Fibroblast of skin of scalp (primary cell): ENCODE measurements around the gene STX16.
"Not testable (repeated sequence)": the region's sequence is repeated elsewhere in the genome, so short reads cannot be mapped to it uniquely, and the experiment has no call there.

Experiments used
- DNase-seq: peaks from one replicate; pipeline ENCODE4 v3.0.0-alpha.2; 2013

Gene STX16

DNA sequence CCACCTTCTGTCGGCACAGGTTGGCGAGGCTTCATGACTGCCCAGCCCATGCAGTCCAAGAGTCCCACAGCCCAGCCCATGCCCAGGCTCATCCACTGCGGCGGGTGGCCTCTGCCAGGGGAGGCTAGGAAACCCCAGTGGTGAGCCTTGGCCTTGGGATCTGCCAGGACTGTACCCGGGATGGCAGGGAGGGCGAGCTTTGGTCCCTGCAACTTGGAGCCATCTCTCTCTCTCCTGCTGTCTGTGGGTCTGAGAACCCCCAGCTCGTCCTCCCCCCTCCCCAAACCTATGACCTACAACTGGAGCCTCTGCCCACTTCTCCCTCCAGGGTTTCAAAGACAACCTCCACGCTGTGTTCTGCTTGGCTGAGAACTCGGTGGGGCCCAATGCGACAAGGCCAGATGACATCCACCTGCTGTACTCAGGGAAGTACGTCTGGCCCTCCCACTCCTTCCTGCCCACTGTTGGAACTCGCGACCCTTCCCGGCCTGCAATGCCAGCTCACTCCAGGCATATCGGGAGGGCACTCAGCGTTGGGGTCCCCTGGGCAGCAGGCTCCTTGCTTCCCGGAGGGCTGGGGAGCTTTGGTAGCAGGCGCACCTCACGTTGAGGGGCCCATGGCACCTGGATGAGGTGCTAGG is 61.2 kb downstream of the STX16 start:
- DNase-seq: no peak

DNA sequence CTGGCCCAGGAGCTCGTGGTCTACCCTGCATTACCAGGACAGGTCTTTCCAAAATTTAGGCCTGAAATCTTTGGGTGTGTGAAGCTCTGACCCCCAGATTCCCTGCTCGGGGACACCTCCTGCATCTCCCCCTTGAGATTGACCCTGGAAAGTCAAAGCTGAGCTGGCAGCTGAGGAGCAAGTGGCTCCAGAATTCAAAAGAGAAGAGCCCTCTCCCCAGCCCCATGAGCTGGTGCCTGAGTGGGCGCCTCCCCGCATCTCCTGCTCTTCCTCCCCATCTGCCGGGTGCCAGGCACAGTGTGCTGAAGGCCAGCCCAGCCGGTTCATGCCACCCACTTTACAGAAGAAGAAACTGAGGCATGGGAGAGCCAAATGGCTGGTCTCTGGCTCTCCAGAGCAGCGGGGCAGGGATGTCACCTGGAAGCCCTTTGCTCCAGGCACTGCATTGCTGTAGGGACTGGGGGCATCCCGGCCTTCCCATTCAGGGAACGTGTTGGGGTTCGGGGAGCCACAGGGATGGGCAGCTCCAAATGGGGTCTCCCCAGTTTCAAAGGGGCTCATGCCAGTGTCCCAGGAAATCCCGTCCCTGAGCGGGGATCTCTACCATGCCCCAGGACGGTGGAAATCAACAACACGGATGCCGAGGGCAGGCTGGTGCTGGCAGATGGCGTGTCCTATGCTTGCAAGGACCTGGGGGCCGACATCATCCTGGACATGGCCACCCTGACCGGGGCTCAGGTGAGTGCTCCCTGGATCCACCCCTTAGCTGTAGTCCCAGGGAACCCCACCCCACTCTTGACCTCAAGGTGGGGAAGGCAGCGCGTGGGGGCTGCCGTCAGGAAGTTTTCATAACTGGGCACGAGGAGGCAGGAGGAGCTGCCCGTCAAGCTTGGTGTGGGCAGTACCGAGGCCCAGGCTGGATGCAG is 62.0 kb downstream of the STX16 start:
- DNase-seq: no peak

DNA sequence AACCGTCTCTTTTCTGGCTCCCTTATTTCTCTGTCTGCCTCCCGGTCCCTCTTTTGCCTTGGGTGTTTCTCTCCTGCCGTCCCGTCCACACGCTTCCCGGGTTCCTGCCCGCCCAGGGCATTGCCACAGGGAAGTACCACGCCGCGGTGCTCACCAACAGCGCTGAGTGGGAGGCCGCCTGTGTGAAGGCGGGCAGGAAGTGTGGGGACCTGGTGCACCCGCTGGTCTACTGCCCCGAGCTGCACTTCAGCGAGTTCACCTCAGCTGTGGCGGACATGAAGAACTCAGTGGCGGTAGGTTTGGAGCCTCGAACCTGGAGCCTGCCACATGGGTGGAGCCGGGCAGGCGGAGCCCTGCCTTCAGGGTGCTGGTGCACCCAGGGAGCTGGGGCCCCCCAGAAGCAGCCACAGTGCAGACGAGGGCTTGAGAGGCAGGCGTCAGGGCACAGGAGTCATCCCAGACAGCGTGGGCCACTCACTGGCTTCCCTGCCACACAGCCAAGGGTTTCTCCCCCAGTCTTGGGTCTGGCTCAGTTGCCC is 62.8 kb downstream of the STX16 start:
- no peak for DNase-seq

DNA sequence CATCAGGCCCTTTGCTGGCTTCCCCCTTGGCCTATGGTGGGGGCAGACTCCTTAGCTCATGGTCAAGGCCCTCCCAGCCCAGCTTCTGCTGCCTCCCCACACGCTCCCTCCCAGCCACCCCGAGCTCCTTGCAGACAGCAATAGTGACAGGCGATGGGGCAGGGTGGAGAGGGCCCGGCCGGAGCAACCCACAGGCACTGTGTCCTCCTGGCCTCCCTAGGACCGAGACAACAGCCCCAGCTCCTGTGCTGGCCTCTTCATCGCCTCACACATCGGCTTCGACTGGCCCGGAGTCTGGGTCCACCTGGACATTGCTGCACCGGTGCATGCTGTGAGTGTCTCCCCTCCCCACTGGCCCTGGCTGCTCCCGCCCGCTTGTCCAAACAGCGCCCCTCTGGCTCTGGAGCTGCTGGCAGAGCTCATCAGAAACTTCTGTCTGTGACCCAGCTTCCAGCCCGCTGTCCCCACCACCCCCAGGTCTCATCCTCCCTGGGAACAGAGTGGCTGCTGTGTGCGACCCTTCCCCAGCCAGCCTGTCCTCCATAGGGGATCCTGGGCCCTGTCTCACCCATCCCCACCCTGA is 63.3 kb downstream of the STX16 start:
- no peak for DNase-seq

DNA sequence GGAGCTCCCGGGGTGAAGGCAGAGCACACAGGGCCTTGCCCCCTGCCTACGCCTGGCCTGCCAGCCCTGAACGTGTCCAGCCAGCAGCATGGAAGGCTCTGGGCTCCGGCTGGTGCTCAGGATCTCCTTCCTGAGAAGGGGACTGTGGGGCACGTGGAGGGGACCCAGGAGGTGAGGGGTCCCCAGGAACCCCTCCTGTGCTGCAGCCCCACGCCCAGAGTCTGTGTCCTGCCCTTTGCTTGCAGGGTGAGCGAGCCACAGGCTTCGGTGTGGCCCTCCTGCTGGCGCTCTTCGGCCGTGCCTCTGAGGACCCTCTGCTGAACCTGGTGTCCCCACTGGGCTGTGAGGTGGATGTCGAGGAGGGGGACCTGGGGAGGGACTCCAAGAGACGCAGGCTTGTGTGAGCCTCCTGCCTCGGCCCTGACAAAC is 63.9 kb downstream of the STX16 start:
- no peak for DNase-seq

DNA sequence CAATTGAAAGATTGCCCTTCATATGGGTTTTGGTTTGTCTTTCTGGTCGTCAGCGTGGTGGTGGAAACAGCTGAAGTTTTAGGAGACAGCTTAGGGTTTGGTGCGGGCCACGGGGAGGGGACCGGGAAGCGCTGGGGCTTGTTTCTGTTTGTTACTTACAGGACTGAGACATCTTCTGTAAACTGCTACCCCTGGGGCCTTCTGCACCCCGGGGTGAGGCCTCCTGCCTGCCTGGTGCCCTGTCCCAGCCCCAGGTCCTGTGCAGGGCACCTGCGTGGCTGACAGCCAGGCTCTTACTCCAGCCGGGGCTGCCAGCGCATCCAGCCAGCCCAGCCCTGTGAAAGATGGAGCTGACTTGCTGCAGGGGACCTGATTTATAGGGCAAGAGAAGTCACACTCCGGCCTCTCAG is 64.3 kb downstream of the STX16 start:
- no peak for DNase-seq

DNA sequence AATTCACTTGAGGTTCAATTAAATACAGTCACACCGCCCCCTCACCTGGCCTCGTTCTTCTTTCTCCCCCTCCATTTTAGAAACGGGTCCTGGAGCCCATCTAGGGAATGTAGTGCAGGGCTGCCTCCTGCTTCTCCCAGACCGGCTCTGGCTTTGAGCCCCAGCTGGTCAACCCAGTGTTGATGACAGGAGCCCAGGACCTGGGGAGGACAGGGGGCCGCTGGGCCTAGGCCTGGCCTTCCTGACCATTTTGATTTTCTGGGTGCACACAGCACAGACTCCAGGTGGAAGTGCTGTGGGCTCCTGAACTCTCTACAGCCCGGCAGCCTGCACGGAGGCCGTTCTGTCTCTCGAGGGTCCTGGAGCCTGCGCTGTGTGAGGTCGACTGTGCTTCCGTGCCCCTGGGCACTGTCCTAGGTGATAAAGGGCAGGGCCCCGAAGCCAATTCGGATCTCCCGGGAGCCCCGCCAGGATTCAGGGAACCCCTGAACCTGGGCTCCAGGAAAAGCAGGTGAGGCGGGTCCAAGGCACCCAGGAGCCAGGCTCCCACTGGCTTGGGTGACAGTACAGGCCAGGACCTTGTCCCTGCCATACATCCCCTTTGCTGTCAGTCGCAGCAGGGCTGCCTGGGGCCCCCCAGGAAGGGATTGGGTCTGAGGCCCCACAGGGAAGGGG is 64.9 kb downstream of the STX16 start:
- DNase-seq: no peak

DNA sequence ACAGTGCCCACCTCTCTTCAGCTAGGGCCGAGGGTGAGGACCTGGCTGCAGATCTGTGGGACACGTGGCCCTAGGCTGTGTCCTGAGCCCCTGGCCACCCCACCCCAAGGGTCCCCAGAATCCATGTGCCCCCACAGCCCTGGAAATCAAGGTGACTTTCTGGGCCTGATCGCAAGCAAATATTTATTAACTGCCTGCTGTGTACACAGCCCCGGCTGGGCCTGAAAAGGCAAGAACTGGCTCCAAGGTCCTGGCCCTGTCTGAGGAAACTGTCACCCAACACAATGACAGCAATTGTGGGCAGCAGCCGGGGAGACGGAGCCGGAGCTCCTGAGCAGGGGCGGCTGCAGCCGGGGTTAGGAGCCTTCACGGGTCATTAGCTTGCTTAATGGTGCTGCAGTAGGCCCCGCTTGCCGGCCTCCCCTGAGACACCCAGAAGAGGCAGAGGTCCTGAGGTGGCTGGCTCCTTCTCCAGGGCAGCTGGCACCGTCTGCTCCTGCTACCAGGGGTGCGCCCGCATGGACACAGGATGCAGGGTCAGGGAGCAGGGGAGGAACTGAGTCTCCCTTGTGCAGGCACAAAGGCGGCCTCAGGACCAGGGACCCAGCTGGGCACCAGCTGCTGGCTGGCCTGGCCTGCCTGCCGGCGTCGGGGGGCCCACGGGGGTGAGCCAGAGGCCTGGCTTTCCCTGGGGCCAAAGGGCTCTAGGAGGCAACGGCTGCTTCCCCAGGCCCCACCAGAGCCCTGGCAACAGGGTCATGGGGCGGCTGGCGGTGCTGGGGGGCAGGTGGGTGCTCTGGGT is 65.6 kb downstream of the STX16 start:
- DNase-seq: no peak

DNA sequence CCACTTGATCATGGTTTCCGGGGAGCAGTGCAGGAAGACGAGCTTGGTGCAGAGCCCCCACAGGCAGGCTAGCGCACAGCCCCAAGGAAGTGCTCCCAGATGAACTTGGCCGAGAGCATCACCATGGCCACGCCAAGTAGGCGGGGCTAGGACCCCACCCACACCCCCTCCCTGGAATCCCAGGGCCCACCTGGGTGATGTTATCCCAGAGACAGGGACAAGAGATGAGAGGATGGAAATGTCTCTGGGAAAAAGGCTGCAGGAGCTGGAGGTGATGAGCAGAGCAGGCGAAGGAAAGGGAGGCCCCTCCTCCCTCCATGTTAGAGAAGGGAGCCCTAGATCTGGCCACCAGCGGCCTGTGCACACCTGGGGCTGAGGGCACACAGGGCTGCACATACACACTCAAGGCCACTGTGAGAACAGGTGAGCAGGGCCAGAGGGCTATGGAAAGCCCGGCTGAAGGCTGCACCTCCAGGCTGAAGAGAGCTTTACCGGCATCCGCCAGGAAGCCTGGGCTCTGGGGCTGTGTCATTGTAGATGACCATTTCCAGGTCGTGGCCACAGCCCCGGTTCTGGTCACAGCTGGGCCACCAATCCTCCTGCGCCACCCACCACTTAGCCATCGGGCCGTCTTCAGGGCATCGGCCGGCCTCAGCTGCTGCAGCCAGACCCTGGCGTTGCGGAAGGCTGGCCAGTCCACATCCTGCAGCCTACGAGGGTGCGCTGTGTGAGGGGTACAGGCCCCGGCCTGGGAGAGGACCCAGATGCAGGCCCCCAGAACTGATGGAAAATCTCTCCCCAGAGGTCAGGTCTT is 66.4 kb downstream of the STX16 start:
- no peak for DNase-seq

DNA sequence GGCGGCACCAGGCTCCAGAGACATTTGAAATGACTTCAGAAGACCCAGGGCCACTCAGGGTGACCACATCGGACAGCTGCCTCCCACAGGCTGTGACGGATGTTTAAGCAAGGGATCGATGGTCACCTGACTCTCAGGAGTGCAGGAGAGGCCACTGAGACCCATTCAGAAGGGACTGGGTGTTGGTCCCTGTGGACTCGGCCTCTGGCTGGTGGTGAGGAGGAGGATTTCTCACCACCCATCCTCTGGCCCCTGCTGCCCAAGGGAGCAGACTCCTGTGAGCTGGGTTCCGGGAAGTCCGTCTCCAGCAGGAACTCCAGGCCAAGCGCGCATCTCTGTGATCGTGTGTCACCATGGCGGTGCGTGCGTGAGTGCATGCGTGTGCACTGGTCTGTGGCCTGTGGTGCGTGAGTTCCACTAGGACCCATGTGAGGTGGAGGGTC is 67.1 kb downstream of the STX16 start:
- no peak for DNase-seq

DNA sequence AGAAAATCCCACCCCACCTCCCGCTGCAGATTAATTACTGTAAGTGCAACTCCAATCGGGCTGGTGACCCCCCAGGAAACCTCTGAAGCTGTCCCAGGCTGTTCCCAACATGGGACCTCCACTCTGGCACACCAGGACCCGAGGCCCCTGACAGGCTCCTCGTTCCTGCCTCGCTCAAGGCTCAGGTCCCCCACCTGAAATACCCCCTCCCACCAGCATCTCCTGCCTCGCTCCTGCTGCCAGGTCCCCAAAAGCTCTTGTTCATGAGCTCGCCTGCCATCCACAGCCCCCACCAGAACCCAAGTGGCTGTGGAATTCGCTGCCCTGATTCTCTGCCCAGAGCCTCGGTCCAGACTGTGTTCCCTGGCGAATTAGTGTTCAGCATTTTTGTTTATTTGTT is 67.6 kb downstream of the STX16 start:
- no peak for DNase-seq

DNA sequence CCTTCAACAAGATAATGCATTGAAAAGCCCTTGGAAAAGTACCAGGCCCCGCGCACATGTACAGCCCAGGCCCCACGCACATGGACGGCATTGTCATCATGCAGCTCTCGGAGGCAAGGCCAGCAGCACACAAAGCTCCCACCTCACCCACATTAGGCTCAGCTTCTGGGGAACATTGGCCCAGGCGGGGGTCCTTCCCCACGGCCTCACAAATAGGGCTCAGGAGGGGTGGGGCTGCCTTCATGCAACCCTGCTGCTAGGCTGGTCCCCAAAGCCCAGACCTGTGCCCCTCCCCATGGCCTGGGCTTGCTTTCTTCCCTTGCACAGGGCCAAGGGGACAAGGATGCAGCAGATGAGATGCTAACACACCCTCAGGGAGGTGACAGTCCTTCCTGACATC is 68.2 kb downstream of the STX16 start:
- no peak for DNase-seq

DNA sequence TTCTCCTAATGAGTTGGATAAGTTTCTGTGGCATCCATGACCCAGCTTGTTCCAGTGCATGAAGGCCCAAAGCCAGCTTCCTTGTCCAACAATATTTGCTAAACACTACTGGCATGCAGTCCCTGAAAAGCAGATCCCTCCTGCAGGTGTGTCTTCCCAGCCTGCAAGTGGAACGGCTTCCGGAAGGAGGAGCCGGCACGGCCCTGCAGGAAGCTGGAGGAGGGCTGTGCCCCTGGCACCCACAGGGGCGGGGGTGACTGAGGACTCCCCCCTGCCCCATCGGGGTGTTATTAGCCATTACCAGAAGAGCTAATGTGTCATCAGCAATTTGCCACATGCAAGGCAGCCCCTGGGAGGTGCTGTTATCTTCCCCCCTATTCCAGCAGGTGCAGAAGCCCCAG is 68.9 kb downstream of the STX16 start:
- no peak for DNase-seq

DNA sequence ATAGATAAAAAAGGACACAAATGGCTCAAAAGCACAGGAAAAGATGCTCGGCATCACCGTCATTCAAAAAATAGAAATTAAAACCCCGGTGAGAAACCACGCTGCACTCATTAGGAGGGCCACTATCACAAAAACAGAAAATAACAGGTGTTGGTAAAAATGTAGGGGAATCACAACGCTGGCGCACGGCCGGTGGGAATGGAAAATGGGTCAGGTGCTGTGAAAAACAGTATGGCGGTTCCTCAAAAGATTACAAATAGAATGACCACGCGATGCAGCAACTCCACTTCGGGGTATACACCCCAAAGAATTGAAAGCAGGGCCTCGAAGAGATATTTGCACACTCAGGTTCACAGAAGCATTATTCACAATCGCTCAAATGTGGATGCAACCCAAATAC is 69.8 kb downstream of the STX16 start:
- no peak for DNase-seq

DNA sequence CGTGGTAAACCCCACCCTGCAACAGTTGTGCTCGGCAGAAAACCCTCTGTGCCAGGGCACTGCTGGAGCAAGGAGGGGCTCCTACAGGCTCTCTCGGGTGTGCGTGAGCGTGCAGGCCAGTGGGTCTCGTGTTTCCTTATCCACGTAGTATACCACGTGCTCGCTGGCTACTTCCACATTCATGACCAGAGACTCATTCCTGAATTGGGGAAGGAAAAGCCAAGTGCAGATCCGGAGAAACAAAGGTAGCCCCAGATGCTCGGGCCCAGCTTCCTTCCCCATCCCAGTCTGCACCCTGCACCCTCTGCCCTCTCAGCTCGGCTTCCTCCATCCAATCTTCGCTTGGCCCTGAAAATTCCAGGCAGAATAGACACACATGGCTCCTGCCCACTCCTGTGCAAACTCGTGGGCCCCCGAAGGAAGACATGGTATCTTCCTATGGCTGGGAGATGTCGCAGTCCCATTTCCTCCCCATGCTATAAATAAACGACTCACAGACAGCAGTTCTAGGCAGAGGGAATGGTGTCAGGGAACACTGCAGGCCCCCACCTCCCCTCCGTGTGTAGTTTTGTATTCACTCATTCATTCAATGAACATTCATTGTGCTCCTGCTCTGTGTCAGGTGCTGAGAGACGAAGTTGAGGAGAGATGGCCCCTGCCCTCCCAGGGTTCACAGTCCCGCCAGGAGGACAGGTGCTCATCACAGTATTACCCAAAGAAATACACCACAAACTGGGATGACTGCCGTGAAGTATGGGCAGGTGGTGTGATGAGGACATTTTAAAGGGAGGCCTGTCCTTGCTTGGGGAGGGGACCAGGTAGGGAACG is 71.1 kb downstream of the STX16 start:
- no peak for DNase-seq

DNA sequence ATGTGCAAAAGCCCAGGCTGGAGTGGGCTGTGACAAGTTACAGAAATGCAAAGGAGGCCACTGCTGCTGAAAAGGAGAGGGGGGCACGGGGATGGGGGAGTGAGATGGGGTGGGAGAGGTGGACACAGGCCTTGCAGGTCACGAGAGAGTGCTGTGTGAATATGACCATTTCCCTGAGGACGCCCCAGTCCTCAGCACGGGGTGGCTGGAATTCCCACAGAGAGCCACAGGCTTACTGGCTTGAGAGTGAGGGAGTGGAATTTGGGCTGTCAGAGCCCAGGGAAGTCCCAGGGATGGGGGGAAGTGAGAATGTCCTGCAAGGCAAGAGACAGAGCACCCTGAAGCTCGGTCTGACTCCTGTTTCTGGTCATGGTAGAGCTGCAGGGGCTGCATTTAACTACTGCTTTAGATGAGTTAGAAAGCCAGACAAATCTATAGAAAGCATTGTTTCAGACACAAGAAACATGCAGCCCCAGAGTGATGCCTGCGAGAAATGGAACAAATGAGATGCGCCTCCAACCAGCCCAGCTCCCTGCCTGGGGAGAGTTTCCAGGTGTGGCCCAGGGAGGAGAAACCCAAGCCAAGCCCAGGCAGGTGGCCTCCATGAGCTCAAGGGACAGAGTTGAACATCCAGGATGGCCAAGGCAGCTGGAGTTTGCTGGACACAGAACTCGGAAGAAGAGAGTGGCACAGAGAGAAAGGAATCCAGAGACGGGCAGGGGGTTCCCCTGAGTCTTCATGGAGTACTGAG is 72.0 kb downstream of the STX16 start:
- DNase-seq: no peak

DNA sequence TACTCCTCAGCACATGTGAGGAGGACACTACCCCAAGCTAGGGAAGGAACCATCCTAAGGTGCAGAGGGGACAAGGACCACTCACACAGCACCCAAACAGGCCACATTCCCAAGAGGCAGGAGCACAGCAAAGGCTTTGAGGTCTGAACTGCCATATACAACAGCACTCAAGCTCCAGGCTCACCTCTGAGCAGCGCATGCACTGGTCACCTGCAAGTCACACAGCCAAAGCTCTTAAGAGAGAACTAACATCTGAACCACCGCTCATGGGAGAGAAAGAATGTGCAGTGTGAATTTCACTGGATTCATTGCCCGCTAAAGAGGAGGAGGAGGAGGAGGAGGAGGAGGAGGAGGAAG is 72.5 kb downstream of the STX16 start:
- no peak for DNase-seq

DNA sequence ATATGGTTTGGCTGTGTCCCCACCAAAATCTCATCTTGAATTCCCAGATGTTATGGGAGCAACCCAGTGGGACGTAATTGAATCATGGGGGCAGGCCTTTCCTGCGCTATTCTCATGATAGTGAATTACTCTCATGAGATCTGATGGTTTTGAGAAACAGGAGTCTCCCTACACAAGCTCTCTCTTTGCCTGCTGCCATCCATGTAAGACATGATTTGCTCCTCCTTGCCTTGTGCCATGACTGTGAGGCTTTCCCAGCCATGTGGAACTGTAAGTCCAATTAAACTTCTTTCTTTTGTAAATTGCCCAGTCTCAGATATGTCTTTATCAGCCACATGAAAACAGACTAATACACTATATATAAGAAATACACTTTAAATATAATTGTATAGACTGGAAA is 75.1 kb downstream of the STX16 start:
- DNase-seq: not testable (repeated sequence)
